H9 (cell line): Measurements from ENCODE around the gene TRAF6. TPM values are rescaled to one million over a fixed set of nuclear protein-coding genes. Genes with fewer than 3 reads are reported as not detected.

Experiments used
- DNase-seq: peaks from one replicate; pipeline ENCODE4 v3.0.0-alpha.2; 2017
- H2AFZ ChIP-seq: one replicate; pipeline ENCODE4 v1.6.1; 2013; ENCODE audit warnings: mild to moderate bottlenecking, low read length, control low read depth, moderate library complexity
- H2AK5ac ChIP-seq: 2 replicates; pipeline ENCODE4 v1.6.1; 2013; ENCODE audit warnings: low read length, control low read depth, mixed read lengths; ENCODE audit not compliant: insufficient read length
- H2BK120ac ChIP-seq: one replicate; pipeline ENCODE4 v1.6.1; 2013; ENCODE audit warnings: low read depth, mild to moderate bottlenecking, low read length, control low read depth, inconsistent platforms; ENCODE audit not compliant: poor library complexity, severe bottlenecking
- H2BK12ac ChIP-seq: 2 replicates; pipeline ENCODE4 v1.6.1; 2013; ENCODE audit warnings: low read length, control low read depth, mixed read lengths, low read depth; ENCODE audit not compliant: insufficient read length
- H2BK15ac ChIP-seq: 2 replicates; pipeline ENCODE4 v1.6.1; 2013; ENCODE audit warnings: low read depth, low read length, control low read depth
- H2BK20ac ChIP-seq: one replicate; pipeline ENCODE4 v1.6.1; 2013; ENCODE audit warnings: low read depth, mild to moderate bottlenecking, low read length, control low read depth, inconsistent platforms; ENCODE audit not compliant: poor library complexity, severe bottlenecking
- H2BK5ac ChIP-seq: 2 replicates; pipeline ENCODE4 v1.6.1; 2013; ENCODE audit warnings: low read length, control low read depth, mixed read lengths; ENCODE audit not compliant: insufficient read length
- H3K14ac ChIP-seq: 2 replicates; pipeline ENCODE4 v1.6.1; 2013; ENCODE audit warnings: low read length, control low read depth; ENCODE audit not compliant: insufficient read depth
- H3K18ac ChIP-seq: 2 replicates; pipeline ENCODE4 v1.6.1; 2013; ENCODE audit warnings: low read depth, mild to moderate bottlenecking, mixed read lengths, low read length, control low read depth; ENCODE audit not compliant: insufficient read length
- H3K23ac ChIP-seq: 2 replicates; pipeline ENCODE4 v1.6.1; 2013; ENCODE audit warnings: low read length, control low read depth, mixed read lengths, low read depth; ENCODE audit not compliant: insufficient read length
- H3K23me2 ChIP-seq: 2 replicates; pipeline ENCODE4 v1.6.1; 2013; ENCODE audit warnings: low read depth, mild to moderate bottlenecking, mixed read lengths, low read length, control low read depth; ENCODE audit not compliant: insufficient read length, poor library complexity, severe bottlenecking
- H3K27ac ChIP-seq: 2 replicates; pipeline ENCODE4 v1.5.1; 2013; ENCODE audit warnings: low read length, control low read depth, mixed read lengths, low read depth; ENCODE audit not compliant: insufficient read length
- H3K27me3 ChIP-seq: 2 replicates; pipeline ENCODE4 v1.6.1; 2013; ENCODE audit warnings: low read length, control low read depth, inconsistent platforms; ENCODE audit not compliant: insufficient read depth
- H3K4ac ChIP-seq: 2 replicates; pipeline ENCODE4 v1.6.1; 2013; ENCODE audit warnings: low read depth, mild to moderate bottlenecking, control low read depth, inconsistent platforms, low read length, moderate library complexity
- H3K4me1 ChIP-seq: 2 replicates; pipeline ENCODE4 v1.6.1; 2013; ENCODE audit warnings: low read length, control low read depth, inconsistent platforms; ENCODE audit not compliant: insufficient read depth
- H3K4me2 ChIP-seq: 2 replicates; pipeline ENCODE4 v1.6.1; 2013; ENCODE audit warnings: low read length, control low read depth, mixed read lengths; ENCODE audit not compliant: insufficient read length, insufficient read depth
- H3K56ac ChIP-seq: 2 replicates; pipeline ENCODE4 v1.6.1; 2013; ENCODE audit warnings: low read depth, mild to moderate bottlenecking, mixed read lengths, low read length, control low read depth; ENCODE audit not compliant: insufficient read length
- H3K79me1 ChIP-seq: 2 replicates; pipeline ENCODE4 v1.6.1; 2013; ENCODE audit warnings: low read depth, mild to moderate bottlenecking, moderate library complexity, low read length, control low read depth, inconsistent platforms; ENCODE audit not compliant: insufficient read depth, poor library complexity, severe bottlenecking
- H3K79me2 ChIP-seq: 2 replicates; pipeline ENCODE4 v1.6.1; 2013; ENCODE audit warnings: low read length, control low read depth, inconsistent platforms; ENCODE audit not compliant: insufficient read depth
- H3K9ac ChIP-seq: 2 replicates; pipeline ENCODE4 v1.6.1; 2013; ENCODE audit warnings: low read length, control low read depth, mixed read lengths; ENCODE audit not compliant: insufficient read length; ENCODE audit errors: extremely low read depth
- H3K9me3 ChIP-seq: one replicate; pipeline ENCODE4 v1.6.1; 2013; ENCODE audit warnings: low read depth, low read length, inconsistent platforms; ENCODE audit not compliant: control insufficient read depth
- H3T11ph ChIP-seq: one replicate; pipeline ENCODE4 v1.6.1; 2013; ENCODE audit warnings: mild to moderate bottlenecking, low read length, control low read depth, inconsistent platforms
- H4K20me1 ChIP-seq: one replicate; pipeline ENCODE4 v1.6.1; 2013; ENCODE audit not compliant: control insufficient read depth, insufficient read length, insufficient read depth
- H4K5ac ChIP-seq: 2 replicates; pipeline ENCODE4 v1.6.1; 2013; ENCODE audit warnings: low read depth, mild to moderate bottlenecking, mixed read lengths, low read length, control low read depth; ENCODE audit not compliant: insufficient read length
- H4K8ac ChIP-seq: replicated peaks from 2 replicates; pipeline ENCODE4 v1.6.1; 2013; ENCODE audit warnings: low read length, control low read depth, mixed read lengths, low read depth; ENCODE audit not compliant: insufficient read length
- H4K91ac ChIP-seq: 2 replicates; pipeline ENCODE4 v1.6.1; 2013; ENCODE audit warnings: low read depth, mild to moderate bottlenecking, moderate library complexity, mixed read lengths, low read length, control low read depth; ENCODE audit not compliant: insufficient read length
- H3K27ac Mint-ChIP-seq, 3 experiments: 2 replicates in 2 of 3; 3 replicates in 1 of 3; pipeline ENCODE4 v1.8.0; 2020 to 2021; ENCODE audit warnings: mixed read lengths in 3 of 3, mild to moderate bottlenecking in 1 of 3, moderate library complexity in 1 of 3
- H3K27me3 Mint-ChIP-seq: 2 replicates; pipeline ENCODE4 v1.8.0; 2021; ENCODE audit warnings: low read depth, mild to moderate bottlenecking, moderate library complexity, mixed read lengths
- H3K36me3 Mint-ChIP-seq, 3 experiments: 2 replicates in 2 of 3; 3 replicates in 1 of 3; pipeline ENCODE4 v1.8.0; 2020 to 2021; ENCODE audit warnings: low read depth in 3 of 3, mixed read lengths in 3 of 3; ENCODE audit not compliant: insufficient read depth in 1 of 3
- H3K4me1 Mint-ChIP-seq, 2 experiments: 2 replicates each; pipeline ENCODE4 v1.8.0; 2020; ENCODE audit warnings: mixed read lengths in 2 of 2
- H3K4me3 Mint-ChIP-seq, 2 experiments: 2 replicates in 1 of 2; 3 replicates in 1 of 2; pipeline ENCODE4 v1.8.0; 2020 to 2021; ENCODE audit warnings: mild to moderate bottlenecking in 2 of 2, mixed read lengths in 2 of 2, moderate library complexity in 1 of 2
- H3K9me3 Mint-ChIP-seq, 2 experiments: 2 replicates in 1 of 2; 3 replicates in 1 of 2; pipeline ENCODE4 v1.8.0; 2020; ENCODE audit warnings: mild to moderate bottlenecking in 2 of 2, mixed read lengths in 2 of 2, moderate library complexity in 1 of 2
- CTCF ChIP-seq: fragments of 200-600 bp; sonication (generic); conservative IDR thresholded peaks from 3 replicates; pipeline ENCODE4 v1.8.0; 2021; ENCODE audit warnings: antibody characterized with exemption, mild to moderate bottlenecking
- WGBS: extraction: QIAGEN DNeasy Blood & Tissue Kit; methylation state at CpG from one replicate; pipeline ENCODE4 v1.1.7; 2013; ENCODE audit warnings: missing lambda C conversion rate, low lambda C conversion rate, mixed read lengths; ENCODE audit not compliant: insufficient read length; ENCODE audit errors: extremely low coverage; 5-methylcytosine and 5-hydroxymethylcytosine counted together
- total RNA-seq: library from RNA; stranded (reverse); gene quantifications from 2 replicates; pipeline ENCODE4 v1.2.1, GENCODE V29; 2021

Gene TRAF6
- total RNA-seq, 1 experiment from 2014 or later: 9.9 TPM

GRCh38 chr11:36487619-36488018 lies 22.5 kb downstream of the TRAF6 start:
- no peak for TF ChIP-seq CTCF
- Histone ChIP-seq H3K18ac (no peak overlapping the region), H2AFZ (no peak overlapping the region), H3K56ac (no peak overlapping the region), H3K14ac (no peak overlapping the region), H3K4ac (no peak overlapping the region), H3K27me3 (no peaks in the 10 kb centered on the region; the same call in 1 of the 2 replicates), H3K9me3 (no peaks in the 10 kb centered on the region), H3K79me2 (no peaks in the 10 kb centered on the region), H3K79me1 (no peaks in the 10 kb centered on the region), H3K4me1 (no peaks in the 10 kb centered on the region), H3K4me2 (no peak overlapping the region), H4K8ac (no peak overlapping the region), H3K23me2 (no peaks in the 10 kb centered on the region), H2BK12ac (no peak overlapping the region), H3K9ac (no peak overlapping the region), H3K23ac (no peak overlapping the region), H4K5ac (no peak overlapping the region), H4K91ac (no peak overlapping the region), H2BK5ac (no peak overlapping the region), H2BK120ac (no peak overlapping the region), H2BK15ac (no peak overlapping the region), H3K27ac (no peak overlapping the region), H3T11ph (no peak overlapping the region), H2BK20ac (no peak overlapping the region), H2AK5ac (no peak overlapping the region), H4K20me1 (no peaks in the 10 kb centered on the region)
- no CpG with 5 or more reads among the region's 4 CpGs for WGBS
- no peak for DNase-seq
- Mint-ChIP-seq H3K36me3 (peaks cover 6 to 38% (median 34%) of the 10 kb centered on the region in 3 experiments; a peak in 6 of 7 replicates), H3K27me3 (no peaks in the 10 kb centered on the region), H3K4me1 (no peaks in the 10 kb centered on the region), H3K27ac (no peak overlapping the region), H3K4me3 (no peak overlapping the region), H3K9me3 (no peaks in the 10 kb centered on the region; a peak in 1 of 5 replicates)
